GM23338 (cell line): ENCODE data around the gene MACROD1. TPM values are rescaled to one million over a fixed set of nuclear protein-coding genes. Genes with fewer than 3 reads are reported as not detected.

ENCODE experiments used
- ATAC-seq: fragments of 200-7000 bp; cut with Tn5 transposase; 3 replicates; pipeline ENCODE4 v1.9.1; 2020
- DNase-seq: peaks from one replicate; pipeline ENCODE4 v3.0.0-alpha.2; 2015; ENCODE audit warnings: low spot score
- H2AFZ ChIP-seq: fragments of 200-600 bp; sonication (generic); 2 replicates; pipeline ENCODE4 v1.8.0; 2016; ENCODE audit warnings: antibody characterized with exemption, mild to moderate bottlenecking, moderate library complexity
- H3F3A ChIP-seq: fragments of 200-600 bp; sonication (generic); replicated peaks from 2 replicates; pipeline ENCODE4 v1.8.0; 2017; ENCODE audit warnings: antibody characterized with exemption, mixed run types, low read depth
- H3K27ac ChIP-seq: fragments of 200-600 bp; sonication (generic); 2 replicates; pipeline ENCODE4 v1.6.1; 2016; ENCODE audit warnings: low read depth
- H3K27me3 ChIP-seq: fragments of 200-600 bp; sonication (generic); 2 replicates; pipeline ENCODE4 v1.8.0; 2016; ENCODE audit warnings: mild to moderate bottlenecking, mixed run types, moderate library complexity; ENCODE audit not compliant: insufficient read depth
- H3K36me3 ChIP-seq: fragments of 200-600 bp; sonication (generic); 2 replicates; pipeline ENCODE4 v1.8.0; 2016; ENCODE audit warnings: mild to moderate bottlenecking; ENCODE audit not compliant: insufficient read depth
- H3K4me1 ChIP-seq: fragments of 200-600 bp; sonication (generic); 2 replicates; pipeline ENCODE4 v1.8.0; 2016; ENCODE audit warnings: mild to moderate bottlenecking, moderate library complexity; ENCODE audit not compliant: insufficient read depth
- H3K4me2 ChIP-seq: fragments of 200-600 bp; sonication (generic); 2 replicates; pipeline ENCODE4 v1.7.1; 2017; ENCODE audit warnings: mixed run types
- H3K4me3 ChIP-seq: fragments of 200-600 bp; sonication (generic); 2 replicates; pipeline ENCODE4 v1.6.1; 2016; ENCODE audit warnings: mixed run types
- H3K79me2 ChIP-seq: fragments of 200-600 bp; sonication (generic); replicated peaks from 2 replicates; pipeline ENCODE4 v1.8.0; 2017; ENCODE audit warnings: mild to moderate bottlenecking; ENCODE audit not compliant: insufficient read depth
- H3K9me2 ChIP-seq: fragments of 200-600 bp; sonication (generic); 2 replicates; pipeline ENCODE4 v1.8.0; 2017; ENCODE audit not compliant: insufficient read depth
- H4K20me1 ChIP-seq: fragments of 200-600 bp; sonication (generic); replicated peaks from 2 replicates; pipeline ENCODE4 v1.8.0; 2017; ENCODE audit warnings: mild to moderate bottlenecking; ENCODE audit not compliant: insufficient read depth
- H3K27ac Mint-ChIP-seq: 2 replicates; pipeline ENCODE4 v1.8.0; 2020; ENCODE audit warnings: inconsistent platforms, mild to moderate bottlenecking, moderate library complexity, mixed read lengths
- H3K27me3 Mint-ChIP-seq: 3 replicates; pipeline ENCODE4 v1.8.0; 2022; ENCODE audit warnings: low read depth, mild to moderate bottlenecking, moderate library complexity, mixed read lengths, inconsistent platforms; ENCODE audit not compliant: insufficient read depth, poor library complexity
- H3K36me3 Mint-ChIP-seq: 3 replicates; pipeline ENCODE4 v1.8.0; 2021; ENCODE audit warnings: low read depth, mild to moderate bottlenecking, inconsistent platforms, moderate library complexity, mixed read lengths
- H3K4me1 Mint-ChIP-seq: 3 replicates; pipeline ENCODE4 v1.8.0; 2020; ENCODE audit warnings: mild to moderate bottlenecking, inconsistent platforms, mixed read lengths
- H3K4me3 Mint-ChIP-seq: 3 replicates; pipeline ENCODE4 v1.8.0; 2021; ENCODE audit warnings: moderate library complexity, mild to moderate bottlenecking, inconsistent platforms, mixed read lengths
- H3K9me3 Mint-ChIP-seq: 3 replicates; pipeline ENCODE4 v1.8.0; 2020; ENCODE audit warnings: moderate library complexity, mild to moderate bottlenecking, inconsistent platforms, mixed read lengths
- CREB1 ChIP-seq: fragments of 250-450 bp; sonication (Bioruptor Pico); IDR thresholded peaks from 2 replicates; pipeline ENCODE4 v1.5.0; 2020; ENCODE audit warnings: low read depth, mild to moderate bottlenecking, moderate library complexity
- EZH2 ChIP-seq: fragments of 200-600 bp; sonication (generic); IDR thresholded peaks from one replicate; pipeline ENCODE4 v1.8.0; 2017; ENCODE audit warnings: antibody characterized with exemption, mild to moderate bottlenecking, low read depth; ENCODE audit not compliant: unreplicated experiment
- JUNB ChIP-seq: IDR thresholded peaks from one replicate; pipeline ENCODE4 v1.6.1; 2016; ENCODE audit warnings: antibody characterized with exemption; ENCODE audit not compliant: unreplicated experiment
- POLR2AphosphoS5 ChIP-seq: IDR thresholded peaks from 2 replicates; pipeline ENCODE4 v1.6.1; 2016; ENCODE audit warnings: antibody characterized with exemption, low read depth
- STAT1 ChIP-seq: IDR thresholded peaks from one replicate; pipeline ENCODE4 v1.6.1; 2016; ENCODE audit warnings: antibody characterized with exemption; ENCODE audit not compliant: unreplicated experiment
- ZNF114 ChIP-seq: fragments of 250-450 bp; sonication (Bioruptor Pico); IDR thresholded peaks from 2 replicates; pipeline ENCODE4 v1.5.0; 2020; ENCODE audit warnings: mild to moderate bottlenecking, moderate library complexity
- polyA plus RNA-seq: library from polyadenylated mRNA; unstranded; fragments of >200 nt; fragmentation: Nextera tagmentation; extraction: Ambion mirVana; gene quantifications from 2 replicates; pipeline ENCODE4 v1.2.1, GENCODE V29; 2016
- total RNA-seq: library from RNA; depleted of rRNA; stranded (reverse); fragments of >200 nt; shearing (Covaris generic); gene quantifications from 2 replicates; pipeline ENCODE4 v1.2.3, GENCODE V29; 2014
- TF ChIP-seq, protein P1 (sequence below): fragments of 250-450 bp; sonication (Bioruptor Pico); IDR thresholded peaks from 2 replicates; pipeline ENCODE4 v1.5.0; 2020; ENCODE audit warnings: mild to moderate bottlenecking, moderate library complexity

Gene MACROD1
- total and polyA plus RNA-seq, 2 experiments from 2014 or later, result 33.0 to 51.6 TPM

- TF ChIP-seq, protein P1, sequence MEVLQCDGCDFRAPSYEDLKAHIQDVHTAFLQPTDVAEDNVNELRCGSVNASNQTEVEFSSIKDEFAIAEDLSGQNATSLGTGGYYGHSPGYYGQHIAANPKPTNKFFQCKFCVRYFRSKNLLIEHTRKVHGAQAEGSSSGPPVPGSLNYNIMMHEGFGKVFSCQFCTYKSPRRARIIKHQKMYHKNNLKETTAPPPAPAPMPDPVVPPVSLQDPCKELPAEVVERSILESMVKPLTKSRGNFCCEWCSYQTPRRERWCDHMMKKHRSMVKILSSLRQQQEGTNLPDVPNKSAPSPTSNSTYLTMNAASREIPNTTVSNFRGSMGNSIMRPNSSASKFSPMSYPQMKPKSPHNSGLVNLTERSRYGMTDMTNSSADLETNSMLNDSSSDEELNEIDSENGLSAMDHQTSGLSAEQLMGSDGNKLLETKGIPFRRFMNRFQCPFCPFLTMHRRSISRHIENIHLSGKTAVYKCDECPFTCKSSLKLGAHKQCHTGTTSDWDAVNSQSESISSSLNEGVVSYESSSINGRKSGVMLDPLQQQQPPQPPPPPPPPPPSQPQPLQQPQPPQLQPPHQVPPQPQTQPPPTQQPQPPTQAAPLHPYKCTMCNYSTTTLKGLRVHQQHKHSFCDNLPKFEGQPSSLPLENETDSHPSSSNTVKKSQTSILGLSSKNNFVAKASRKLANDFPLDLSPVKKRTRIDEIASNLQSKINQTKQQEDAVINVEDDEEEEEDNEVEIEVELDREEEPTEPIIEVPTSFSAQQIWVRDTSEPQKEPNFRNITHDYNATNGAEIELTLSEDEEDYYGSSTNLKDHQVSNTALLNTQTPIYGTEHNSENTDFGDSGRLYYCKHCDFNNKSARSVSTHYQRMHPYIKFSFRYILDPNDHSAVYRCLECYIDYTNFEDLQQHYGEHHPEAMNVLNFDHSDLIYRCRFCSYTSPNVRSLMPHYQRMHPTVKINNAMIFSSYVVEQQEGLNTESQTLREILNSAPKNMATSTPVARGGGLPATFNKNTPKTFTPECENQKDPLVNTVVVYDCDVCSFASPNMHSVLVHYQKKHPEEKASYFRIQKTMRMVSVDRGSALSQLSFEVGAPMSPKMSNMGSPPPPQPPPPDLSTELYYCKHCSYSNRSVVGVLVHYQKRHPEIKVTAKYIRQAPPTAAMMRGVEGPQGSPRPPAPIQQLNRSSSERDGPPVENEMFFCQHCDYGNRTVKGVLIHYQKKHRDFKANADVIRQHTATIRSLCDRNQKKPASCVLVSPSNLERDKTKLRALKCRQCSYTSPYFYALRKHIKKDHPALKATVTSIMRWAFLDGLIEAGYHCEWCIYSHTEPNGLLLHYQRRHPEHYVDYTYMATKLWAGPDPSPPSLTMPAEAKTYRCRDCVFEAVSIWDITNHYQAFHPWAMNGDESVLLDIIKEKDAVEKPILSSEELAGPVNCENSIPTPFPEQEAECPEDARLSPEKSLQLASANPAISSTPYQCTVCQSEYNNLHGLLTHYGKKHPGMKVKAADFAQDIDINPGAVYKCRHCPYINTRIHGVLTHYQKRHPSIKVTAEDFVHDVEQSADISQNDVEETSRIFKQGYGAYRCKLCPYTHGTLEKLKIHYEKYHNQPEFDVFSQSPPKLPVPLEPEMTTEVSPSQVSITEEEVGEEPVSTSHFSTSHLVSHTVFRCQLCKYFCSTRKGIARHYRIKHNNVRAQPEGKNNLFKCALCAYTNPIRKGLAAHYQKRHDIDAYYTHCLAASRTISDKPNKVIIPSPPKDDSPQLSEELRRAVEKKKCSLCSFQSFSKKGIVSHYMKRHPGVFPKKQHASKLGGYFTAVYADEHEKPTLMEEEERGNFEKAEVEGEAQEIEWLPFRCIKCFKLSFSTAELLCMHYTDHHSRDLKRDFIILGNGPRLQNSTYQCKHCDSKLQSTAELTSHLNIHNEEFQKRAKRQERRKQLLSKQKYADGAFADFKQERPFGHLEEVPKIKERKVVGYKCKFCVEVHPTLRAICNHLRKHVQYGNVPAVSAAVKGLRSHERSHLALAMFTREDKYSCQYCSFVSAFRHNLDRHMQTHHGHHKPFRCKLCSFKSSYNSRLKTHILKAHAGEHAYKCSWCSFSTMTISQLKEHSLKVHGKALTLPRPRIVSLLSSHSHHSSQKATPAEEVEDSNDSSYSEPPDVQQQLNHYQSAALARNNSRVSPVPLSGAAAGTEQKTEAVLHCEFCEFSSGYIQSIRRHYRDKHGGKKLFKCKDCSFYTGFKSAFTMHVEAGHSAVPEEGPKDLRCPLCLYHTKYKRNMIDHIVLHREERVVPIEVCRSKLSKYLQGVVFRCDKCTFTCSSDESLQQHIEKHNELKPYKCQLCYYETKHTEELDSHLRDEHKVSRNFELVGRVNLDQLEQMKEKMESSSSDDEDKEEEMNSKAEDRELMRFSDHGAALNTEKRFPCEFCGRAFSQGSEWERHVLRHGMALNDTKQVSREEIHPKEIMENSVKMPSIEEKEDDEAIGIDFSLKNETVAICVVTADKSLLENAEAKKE (CRISPR knock-in tag), result no peak
- TF ChIP-seq CREB1 (no peak), STAT1 (no peak)
Observed at GRCh38 chr11:64109332-64109731, 56.6 kb downstream of the MACROD1 start (continued).

DNA sequence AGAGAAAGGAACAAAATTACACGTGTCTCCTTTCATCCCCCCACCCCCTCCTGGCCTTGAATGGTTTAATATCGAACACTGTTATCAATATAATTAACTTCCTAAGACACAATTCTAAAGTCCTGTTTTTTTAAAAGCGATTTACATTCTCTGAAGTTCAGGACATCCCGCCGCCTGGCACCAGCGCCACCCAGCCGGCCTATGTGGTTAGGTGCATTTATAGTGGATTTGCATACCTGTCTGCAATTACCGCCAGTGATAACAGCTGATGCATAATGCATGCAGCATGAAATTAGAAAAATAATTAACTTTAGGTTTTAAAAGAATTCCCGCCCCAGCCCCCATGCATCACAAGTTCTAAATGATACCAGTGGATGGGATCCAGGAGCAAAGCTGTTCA, 58.6 kb downstream of the MACROD1 start:
- Mint-ChIP-seq H3K4me3 (no peak overlapping the region), H3K27ac (no peak overlapping the region), H3K4me1 (no peaks in the 10 kb centered on the region; the same call in 2 of the 3 replicates), H3K36me3 (no peaks in the 10 kb centered on the region), H3K27me3 (peaks cover 23% of the 10 kb centered on the region), H3K9me3 (no peaks in the 10 kb centered on the region)
- H3K9me2 ChIP-seq, result no peaks in the 10 kb centered on the region
- H3K79me2 ChIP-seq, result no peaks in the 10 kb centered on the region
- TF ChIP-seq POLR2AphosphoS5 (no peak), ZNF114 (no peak), STAT1 (no peak), EZH2 (no peak), JUNB (no peak)
- DNase-seq, result no peak
- H4K20me1 ChIP-seq, result peaks cover 2% of the 10 kb centered on the region; the same call in 1 of the 2 replicates
- H3F3A ChIP-seq, result no peaks in the 10 kb centered on the region
- H3K4me1 ChIP-seq, result no peaks in the 10 kb centered on the region
- no peak overlapping the region for H3K4me2 ChIP-seq
- H3K27ac ChIP-seq, result no peak overlapping the region
- peaks cover 16% of the 10 kb centered on the region for H3K27me3 ChIP-seq
- H2AFZ ChIP-seq, result no peak overlapping the region
- no peaks in the 10 kb centered on the region for H3K36me3 ChIP-seq
- no peak for ATAC-seq
- H3K4me3 ChIP-seq, result no peak overlapping the region
